SU-DHL-6 (cell line): ENCODE data around the gene UBE2E2.

Source experiments
- CTCF ChIP-seq: fragments of 200-600 bp; sonication (generic); IDR thresholded peaks from one replicate; pipeline ENCODE4 v1.5.1; 2017; ENCODE audit warnings: antibody characterized with exemption, mild to moderate bottlenecking, low read length, moderate library complexity; ENCODE audit not compliant: insufficient read depth, poor library complexity, severe bottlenecking
- EZH2phosphoT487 ChIP-seq: fragments of 200-600 bp; sonication (generic), shearing (Covaris generic); conservative IDR thresholded peaks from 2 replicates; pipeline ENCODE4 v1.6.1; 2018; ENCODE audit warnings: mild to moderate bottlenecking, antibody characterized with exemption, low read length, moderate library complexity, mixed read lengths

GRCh38 chr3:23475446-23475845, 272.3 kb downstream of the UBE2E2 start:
- TF ChIP-seq CTCF (no peak), EZH2phosphoT487 (no peak)
